SU-DHL-6 (cell line): Measurements from ENCODE around the gene SLC11A1.

Experiments
- H2AFZ ChIP-seq: fragments of 200-600 bp; sonication (generic); 2 replicates; pipeline ENCODE4 v1.6.1; 2014; ENCODE audit warnings: low read depth, mild to moderate bottlenecking, moderate library complexity, mixed read lengths, antibody characterized with exemption, low read length; ENCODE audit not compliant: severe bottlenecking
- H3F3A ChIP-seq: fragments of 200-600 bp; shearing (Covaris generic); 2 replicates; pipeline ENCODE4 v1.6.0; 2016; ENCODE audit warnings: antibody characterized with exemption, mild to moderate bottlenecking; ENCODE audit not compliant: insufficient read depth
- H3K27ac ChIP-seq: fragments of 200-600 bp; sonication (generic); 2 replicates; pipeline ENCODE4 v1.5.1; 2016; ENCODE audit warnings: low read depth, mild to moderate bottlenecking, low read length, moderate library complexity, mixed read lengths
- H3K27me3 ChIP-seq: fragments of 200-600 bp; sonication (generic), shearing (Covaris generic); 2 replicates; pipeline ENCODE4 v1.6.0; 2014; ENCODE audit warnings: mild to moderate bottlenecking, low read length
- H3K36me3 ChIP-seq: fragments of 200-600 bp; sonication (generic); 2 replicates; pipeline ENCODE4 v1.6.1; 2014; ENCODE audit warnings: mild to moderate bottlenecking, low read length, mixed read lengths
- H3K4me2 ChIP-seq: fragments of 300-600, 200-600 bp; shearing (Covaris generic), sonication (generic); 2 replicates; pipeline ENCODE4 v1.6.0; 2014; ENCODE audit warnings: low read length, low read depth, mild to moderate bottlenecking; ENCODE audit not compliant: poor library complexity, severe bottlenecking
- H3K4me3 ChIP-seq: fragments of 200-600 bp; sonication (generic); 2 replicates; pipeline ENCODE4 v1.5.1; 2014; ENCODE audit warnings: antibody characterized with exemption, low read length, mild to moderate bottlenecking, mixed read lengths; ENCODE audit not compliant: insufficient read depth, poor library complexity, severe bottlenecking
- H3K79me2 ChIP-seq: fragments of 200-600 bp; sonication (generic); 2 replicates; pipeline ENCODE4 v1.6.1; 2014; ENCODE audit warnings: mild to moderate bottlenecking, low read length, moderate library complexity; ENCODE audit not compliant: insufficient read depth
- H3K9ac ChIP-seq: fragments of 200-600 bp; sonication (generic); 2 replicates; pipeline ENCODE4 v1.7.0; 2014; ENCODE audit warnings: mild to moderate bottlenecking, low read length
- H3K9me2 ChIP-seq: fragments of 200-600 bp; sonication (generic); replicated peaks from 2 replicates; pipeline ENCODE4 v1.6.1; 2014; ENCODE audit warnings: low read length; ENCODE audit not compliant: insufficient read depth
- H3K9me3 ChIP-seq: fragments of 200-600 bp; sonication (generic); 2 replicates; pipeline ENCODE4 v1.6.1; 2014; ENCODE audit warnings: low read length, mixed read lengths; ENCODE audit not compliant: insufficient read depth
- H4K20me1 ChIP-seq: fragments of 200-600 bp; sonication (generic); 2 replicates; pipeline ENCODE4 v1.6.1; 2014; ENCODE audit warnings: low read depth, mild to moderate bottlenecking, antibody characterized with exemption, low read length, moderate library complexity, mixed read lengths
- EZH2phosphoT487 ChIP-seq: fragments of 200-600 bp; sonication (generic), shearing (Covaris generic); conservative IDR thresholded peaks from 2 replicates; pipeline ENCODE4 v1.6.1; 2018; ENCODE audit warnings: mild to moderate bottlenecking, antibody characterized with exemption, low read length, moderate library complexity, mixed read lengths
- TF ChIP-seq, protein P1 (sequence below): fragments of 200-600 bp; sonication (generic); IDR thresholded peaks from one replicate; pipeline ENCODE4 v1.5.1; 2017; ENCODE audit warnings: antibody characterized with exemption, mild to moderate bottlenecking, low read length, moderate library complexity; ENCODE audit not compliant: insufficient read depth, poor library complexity, severe bottlenecking

SLC11A1 gene

DNA sequence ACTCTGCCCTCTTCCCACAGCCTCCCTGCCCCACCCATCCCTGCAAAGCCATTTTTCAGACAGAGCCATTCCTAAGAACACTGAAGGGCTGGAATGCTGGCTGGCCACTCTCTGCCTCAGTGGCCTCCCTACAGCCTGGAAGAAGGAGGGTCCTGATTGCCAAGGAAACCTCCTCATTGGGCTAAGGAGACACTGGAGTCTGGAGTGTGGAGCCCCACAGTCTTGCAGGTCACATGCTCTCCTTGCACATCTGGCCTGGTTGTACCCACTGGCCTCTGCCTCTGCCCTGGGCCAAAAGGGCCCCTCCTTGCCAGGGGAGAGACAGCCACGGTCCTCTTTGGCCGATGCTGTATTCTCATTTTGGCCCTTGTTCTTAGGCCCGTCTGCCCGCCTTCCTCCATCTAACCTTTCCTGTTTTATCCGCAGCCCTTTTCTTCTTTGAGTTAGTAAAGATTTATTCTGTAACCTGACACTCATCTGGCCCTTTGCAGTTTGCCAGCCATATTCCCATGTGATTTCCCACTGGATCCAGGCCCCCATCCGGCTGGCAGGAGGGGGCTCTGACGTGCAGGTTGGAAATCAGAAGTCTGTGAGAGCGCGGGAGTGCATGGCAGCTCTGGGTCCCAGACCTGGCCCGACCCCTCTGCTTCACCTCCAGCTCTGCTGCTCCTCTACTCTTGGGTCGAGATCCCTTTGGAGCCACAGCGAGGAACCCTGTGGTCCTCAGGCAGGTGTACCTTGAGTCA lies 36.4 kb upstream of the SLC11A1 start:
- Histone ChIP-seq H2AFZ (no peak overlapping the region), H3K27ac (no peak overlapping the region), H3K4me2 (no peak overlapping the region), H3K4me3 (no peak overlapping the region), H3K9me3 (no peaks in the 10 kb centered on the region), H3K79me2 (no peaks in the 10 kb centered on the region), H3K27me3 (no peaks in the 10 kb centered on the region), H3K36me3 (no peaks in the 10 kb centered on the region), H3F3A (no peaks in the 10 kb centered on the region), H3K9me2 (no peaks in the 10 kb centered on the region), H3K9ac (no peak overlapping the region), H4K20me1 (no peaks in the 10 kb centered on the region)
- TF ChIP-seq, protein P1, sequence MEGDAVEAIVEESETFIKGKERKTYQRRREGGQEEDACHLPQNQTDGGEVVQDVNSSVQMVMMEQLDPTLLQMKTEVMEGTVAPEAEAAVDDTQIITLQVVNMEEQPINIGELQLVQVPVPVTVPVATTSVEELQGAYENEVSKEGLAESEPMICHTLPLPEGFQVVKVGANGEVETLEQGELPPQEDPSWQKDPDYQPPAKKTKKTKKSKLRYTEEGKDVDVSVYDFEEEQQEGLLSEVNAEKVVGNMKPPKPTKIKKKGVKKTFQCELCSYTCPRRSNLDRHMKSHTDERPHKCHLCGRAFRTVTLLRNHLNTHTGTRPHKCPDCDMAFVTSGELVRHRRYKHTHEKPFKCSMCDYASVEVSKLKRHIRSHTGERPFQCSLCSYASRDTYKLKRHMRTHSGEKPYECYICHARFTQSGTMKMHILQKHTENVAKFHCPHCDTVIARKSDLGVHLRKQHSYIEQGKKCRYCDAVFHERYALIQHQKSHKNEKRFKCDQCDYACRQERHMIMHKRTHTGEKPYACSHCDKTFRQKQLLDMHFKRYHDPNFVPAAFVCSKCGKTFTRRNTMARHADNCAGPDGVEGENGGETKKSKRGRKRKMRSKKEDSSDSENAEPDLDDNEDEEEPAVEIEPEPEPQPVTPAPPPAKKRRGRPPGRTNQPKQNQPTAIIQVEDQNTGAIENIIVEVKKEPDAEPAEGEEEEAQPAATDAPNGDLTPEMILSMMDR = no peak
- TF ChIP-seq EZH2phosphoT487 = no peak

DNA sequence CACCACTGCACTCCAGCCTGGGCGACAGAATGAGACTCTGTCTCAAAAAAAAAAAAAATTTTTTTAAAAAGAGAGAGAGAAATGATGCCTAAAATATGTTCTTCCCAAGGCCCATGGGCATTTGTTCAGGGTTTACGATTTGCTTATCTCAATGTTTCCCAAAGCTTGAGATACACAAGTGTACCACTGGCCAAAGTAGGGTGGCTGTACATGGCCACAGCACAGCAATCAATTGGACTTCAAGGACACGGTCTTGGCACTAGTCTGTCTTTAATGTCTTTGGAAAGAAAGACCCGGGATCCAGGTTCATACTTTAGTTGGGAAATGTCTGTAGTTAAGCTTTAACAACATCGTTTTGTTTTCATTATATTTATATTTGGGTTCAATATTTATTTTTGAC lies 34.9 kb upstream of the SLC11A1 start:
- Histone ChIP-seq H2AFZ (no peak overlapping the region), H3K9me2 (no peaks in the 10 kb centered on the region), H3K9me3 (peaks cover 5% of the 10 kb centered on the region; the same call in 1 of the 2 replicates), H3K36me3 (no peaks in the 10 kb centered on the region), H3F3A (no peaks in the 10 kb centered on the region), H4K20me1 (no peaks in the 10 kb centered on the region), H3K9ac (no peak overlapping the region), H3K27ac (no peak overlapping the region), H3K79me2 (no peaks in the 10 kb centered on the region), H3K4me2 (no peak overlapping the region), H3K27me3 (no peaks in the 10 kb centered on the region), H3K4me3 (no peak overlapping the region)
- no peak for TF ChIP-seq EZH2phosphoT487
- TF ChIP-seq, protein P1 = no peak

DNA sequence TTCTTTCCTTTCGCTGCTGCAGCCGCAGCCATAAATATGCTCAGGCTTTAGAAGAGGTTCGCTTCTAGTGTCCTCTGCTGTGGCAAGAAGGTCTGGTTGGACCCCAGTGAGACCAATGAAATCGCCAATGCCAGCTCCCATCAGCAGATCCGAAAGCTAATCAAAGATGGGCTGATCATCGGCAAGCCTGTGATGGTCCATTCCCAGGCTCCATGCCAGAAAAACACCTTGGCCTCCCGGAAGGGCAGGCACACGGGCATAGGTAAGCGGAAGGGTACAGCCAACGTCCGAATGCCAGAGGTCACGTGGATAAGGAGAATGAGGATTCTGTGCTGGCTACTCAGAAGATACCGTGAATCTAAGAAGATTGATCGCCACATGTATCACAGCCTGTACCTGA lies 28.0 kb upstream of the SLC11A1 start:
- Histone ChIP-seq H3K79me2 (no peaks in the 10 kb centered on the region), H4K20me1 (no peaks in the 10 kb centered on the region), H3K4me3 (no peak overlapping the region), H2AFZ (no peak overlapping the region), H3K27ac (no peak overlapping the region), H3K36me3 (no peaks in the 10 kb centered on the region), H3K27me3 (no peaks in the 10 kb centered on the region), H3K9me3 (peaks cover 5% of the 10 kb centered on the region; the same call in 1 of the 2 replicates), H3K9me2 (no peaks in the 10 kb centered on the region), H3K4me2 (no peak overlapping the region), H3F3A (no peaks in the 10 kb centered on the region), H3K9ac (no peak overlapping the region)
- TF ChIP-seq EZH2phosphoT487 = no peak
- TF ChIP-seq, protein P1 = no peak
